ENCODE results near the gene C19orf81. TPM values are rescaled to one million over a fixed set of nuclear protein-coding genes. Genes with fewer than 3 reads are reported as not detected.

Gene C19orf81
- total and polyA plus RNA-seq, 9 of the 15 experiments (the other 6 are each of a cell fraction or from before 2014, with no cell fraction given), result 2.5 to 42.9 (median 33.0) TPM; not detected in 4

GRCh38 chr19:50601407-50602088, 47.7 kb upstream of the C19orf81 start (continued):
- TF ChIP-seq ZNF41 (CRISPR knock-in tag; conservative IDR thresholded peaks at IDR 0.05) (no peak), CUX1 (CRISPR knock-in tag; IDR thresholded peaks at IDR 0.05) (peak; percentile 85), NRF1 (conservative IDR thresholded peaks at IDR 0.05 in 1 of 2, IDR thresholded peaks at IDR 0.05 in 1 of 2) (no peak; a peak in 1 of 4 replicates), NFIX (CRISPR knock-in tag; IDR thresholded peaks at IDR 0.05; ENCODE audit: low read depth) (no peak), EP400 (IDR thresholded peaks at IDR 0.05) (peak; percentile 75; the same call in 1 of the 2 replicates), FOXP1 (CRISPR knock-in tag; IDR thresholded peaks at IDR 0.05) (no peak), HMG20A (CRISPR knock-in tag; conservative IDR thresholded peaks at IDR 0.05) (no peak), MYNN (IDR thresholded peaks at IDR 0.05) (peak; percentile 86), MYNN (CRISPR knock-in tag; IDR thresholded peaks at IDR 0.05) (no peak), HDAC2 (IDR thresholded peaks at IDR 0.05) (peak; percentile 96), HNRNPL (IDR thresholded peaks at IDR 0.05; ENCODE audit: low read depth, low read length) (no peak), RB1 (IDR thresholded peaks at IDR 0.05; ENCODE audit: low read depth) (no peak), TCF3 (CRISPR knock-in tag; IDR thresholded peaks at IDR 0.05) (peak; percentile 95), SP1 (CRISPR knock-in tag; IDR thresholded peaks at IDR 0.05) (peak; percentile 38; the same call in 1 of the 2 replicates), CSDE1 (IDR thresholded peaks at IDR 0.05) (peak in 1 of 2 experiments; percentile 65; a peak in 2 of 4 replicates), BRD9 (IDR thresholded peaks at IDR 0.05; ENCODE audit: low read depth, partially characterized antibody) (peak; percentile 87), MYC (IDR thresholded peaks at IDR 0.05; ENCODE audit: low read depth, low read length) (0 out of 2 replicates have a peak, but pooled peaks have one; percentile 12), MYC (CRISPR knock-in tag; IDR thresholded peaks at IDR 0.05; ENCODE audit: borderline replicate concordance, low read depth) (no peak), NFIC (IDR thresholded peaks at IDR 0.05) (peak; percentile 88), ZNF778 (CRISPR knock-in tag; IDR thresholded peaks at IDR 0.05) (no peak), XRCC3 (IDR thresholded peaks at IDR 0.05) (no peak)
- TF ChIP-seq, protein P1, sequence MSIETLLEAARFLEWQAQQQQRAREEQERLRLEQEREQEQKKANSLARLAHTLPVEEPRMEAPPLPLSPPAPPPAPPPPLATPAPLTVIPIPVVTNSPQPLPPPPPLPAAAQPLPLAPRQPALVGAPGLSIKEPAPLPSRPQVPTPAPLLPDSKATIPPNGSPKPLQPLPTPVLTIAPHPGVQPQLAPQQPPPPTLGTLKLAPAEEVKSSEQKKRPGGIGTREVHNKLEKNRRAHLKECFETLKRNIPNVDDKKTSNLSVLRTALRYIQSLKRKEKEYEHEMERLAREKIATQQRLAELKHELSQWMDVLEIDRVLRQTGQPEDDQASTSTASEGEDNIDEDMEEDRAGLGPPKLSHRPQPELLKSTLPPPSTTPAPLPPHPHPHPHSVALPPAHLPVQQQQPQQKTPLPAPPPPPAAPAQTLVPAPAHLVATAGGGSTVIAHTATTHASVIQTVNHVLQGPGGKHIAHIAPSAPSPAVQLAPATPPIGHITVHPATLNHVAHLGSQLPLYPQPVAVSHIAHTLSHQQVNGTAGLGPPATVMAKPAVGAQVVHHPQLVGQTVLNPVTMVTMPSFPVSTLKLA (conservative IDR thresholded peaks at IDR 0.05), result peak; percentile 42 to 78; a peak in 3 of 4 replicates

Data from K562 (cell line).